ENCODE results near the gene TBR1. TPM values are rescaled to one million over a fixed set of nuclear protein-coding genes. Genes with fewer than 3 reads are reported as not detected.

The TBR1 gene
- under 0.01 TPM in 1 of 2 replicates, not detected in the other for total RNA-seq

GRCh38 chr2:161415987-161416707 is at the start of gene TBR1:
TBR1 (plus strand) TSS chr2:161416297; CDS start chr2:161416411, 114 bp downstream.

Other genes starting within 250 kb of the TBR1 start
- 50.3 and 119 TPM in 2 replicates for gene PSMD14, start 107.9 kb upstream of the TBR1 start, total RNA-seq
- gene SLC4A10, start 208.1 kb downstream of the TBR1 start, total RNA-seq: 0.15 and 0.17 TPM in 2 replicates

All from smooth muscle cell of trachea (primary cell).